Suprapubic skin (tissue), 4 donors: Measurements from ENCODE around the gene DDIT3. TPM values are rescaled to one million over a fixed set of nuclear protein-coding genes. Genes with fewer than 3 reads are reported as not detected.
"Not testable (repeated sequence)": the region's sequence is repeated elsewhere in the genome, so short reads cannot be mapped to it uniquely, and the experiment has no call there.

Experiments
- DNase-seq, 2 donors: peaks; one replicate each; pipeline ENCODE4 v3.0.0-alpha.2; 2019; ENCODE audit warnings: low spot score in 2 of 2
- H3K27ac ChIP-seq: fragments of 200-600 bp; sonication (generic); one replicate; pipeline ENCODE4 v1.5.1; 2019
- H3K27me3 ChIP-seq: fragments of 200-600 bp; sonication (generic); one replicate; pipeline ENCODE4 v1.5.1; 2019
- H3K36me3 ChIP-seq: fragments of 200-600 bp; sonication (generic); one replicate; pipeline ENCODE4 v1.5.1; 2019
- H3K4me1 ChIP-seq: fragments of 200-600 bp; sonication (generic); one replicate; pipeline ENCODE4 v1.5.1; 2019
- H3K4me3 ChIP-seq: fragments of 200-600 bp; sonication (generic); one replicate; pipeline ENCODE4 v1.5.1; 2019; ENCODE audit warnings: mild to moderate bottlenecking
- H3K9me3 ChIP-seq: fragments of 200-600 bp; sonication (generic); one replicate; pipeline ENCODE4 v1.5.1; 2019
- CTCF ChIP-seq, 2 donors: fragments of 200-600 bp in 1 of 2; fragments of 450-650 bp in 1 of 2; sonication (generic) in 1 of 2; IDR thresholded peaks; one replicate each; pipeline ENCODE4 v1.5.1; 2016 to 2019; ENCODE audit warnings: antibody characterized with exemption in 2 of 2, mild to moderate bottlenecking in 1 of 2, moderate library complexity in 1 of 2
- EP300 ChIP-seq: sonication (generic); formaldehyde crosslinking; IDR thresholded peaks from one replicate; pipeline ENCODE4 v1.6.1; 2017; ENCODE audit warnings: antibody characterized with exemption
- POLR2A ChIP-seq, 2 donors: fragments of 450-650 bp; IDR thresholded peaks; one replicate each; pipeline ENCODE4 v1.6.1; 2017; ENCODE audit warnings: antibody characterized with exemption in 2 of 2, mild to moderate bottlenecking in 2 of 2, moderate library complexity in 2 of 2
- POLR2AphosphoS5 ChIP-seq, 3 donors: sonication (generic); formaldehyde crosslinking; IDR thresholded peaks; one replicate each; pipeline ENCODE4 v1.6.1; 2017; ENCODE audit warnings: antibody characterized with exemption in 3 of 3
- WGBS: methylation state at CpG from one replicate; pipeline ENCODE4 v1.1.5; 2018; 5-methylcytosine and 5-hydroxymethylcytosine counted together
- total RNA-seq, 4 donors: library from RNA; depleted of rRNA; stranded (reverse); fragments of >200 nt; gene quantifications; one replicate each; pipeline ENCODE4 v1.1.0, GENCODE V29; 2016

Gene DDIT3
- total RNA-seq, 4 donors from 2014 or later = 8.1 to 33.6 (median 14.4) TPM

DNA sequence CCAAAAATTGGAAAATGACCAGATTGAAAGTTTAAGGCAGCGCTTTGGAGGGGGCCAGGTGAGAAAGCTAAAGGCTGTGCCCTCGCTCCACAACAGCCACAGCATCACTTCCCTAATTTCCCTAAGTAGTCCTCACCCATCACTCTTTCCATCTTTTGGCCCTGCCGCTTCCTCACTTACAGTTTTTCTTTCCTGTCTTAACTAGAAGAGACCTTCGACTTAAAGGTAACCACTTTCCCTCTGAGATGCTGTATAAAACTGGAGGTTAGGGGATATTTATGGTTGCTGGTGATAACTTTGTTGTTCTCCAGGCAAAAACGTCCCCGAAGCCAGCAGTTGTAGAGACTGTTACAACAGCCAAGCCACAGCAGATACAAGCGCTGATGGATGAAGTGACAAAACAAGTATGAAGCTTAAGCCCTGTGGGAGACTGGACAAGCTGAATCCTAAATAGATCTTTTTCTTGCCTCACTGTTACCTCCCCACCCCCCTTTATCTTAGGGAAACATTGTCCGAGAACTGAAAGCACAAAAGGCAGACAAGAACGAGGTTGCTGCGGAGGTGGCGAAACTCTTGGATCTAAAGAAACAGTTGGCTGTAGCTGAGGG, 4.3 kb downstream of the DDIT3 start:
- Histone ChIP-seq H3K9me3 (no peaks in the 10 kb centered on the region), H3K27ac (no peak overlapping the region), H3K27me3 (no peaks in the 10 kb centered on the region), H3K36me3 (peaks cover 64% of the 10 kb centered on the region), H3K4me3 (no peak overlapping the region), H3K4me1 (peaks cover 33% of the 10 kb centered on the region)
- 85% methylated on average over 11 of the region's 11 CpGs for WGBS
- no peak for DNase-seq
- TF ChIP-seq POLR2AphosphoS5 (IDR thresholded peaks at IDR 0.05) (no peak), CTCF (IDR thresholded peaks at IDR 0.05) (no peak), POLR2A (IDR thresholded peaks at IDR 0.05) (no peak), EP300 (no peak)

GRCh38 chr12:57515408-57515933, 4.8 kb downstream of the DDIT3 start:
- TF ChIP-seq POLR2AphosphoS5 (IDR thresholded peaks at IDR 0.05) = no peak
- no peak for TF ChIP-seq POLR2A (IDR thresholded peaks at IDR 0.05)
- TF ChIP-seq CTCF (IDR thresholded peaks at IDR 0.05) = no peak
- no peak for TF ChIP-seq EP300
- H3K27me3 ChIP-seq = no peaks in the 10 kb centered on the region
- peaks cover 68% of the 10 kb centered on the region for H3K36me3 ChIP-seq
- 48% methylated on average over 3 of the region's 3 CpGs for WGBS
- no peak overlapping the region for H3K4me3 ChIP-seq
- no peak overlapping the region for H3K27ac ChIP-seq
- peaks cover 30% of the 10 kb centered on the region for H3K4me1 ChIP-seq
- no peak for DNase-seq
- no peaks in the 10 kb centered on the region for H3K9me3 ChIP-seq

GRCh38 chr12:57514720-57515407, 5.5 kb downstream of the DDIT3 start:
- 81% methylated on average over 8 of the region's 9 CpGs for WGBS
- peaks cover 30% of the 10 kb centered on the region for H3K4me1 ChIP-seq
- H3K36me3 ChIP-seq = peaks cover 74% of the 10 kb centered on the region
- H3K27ac ChIP-seq = no peak overlapping the region
- no peak for DNase-seq
- H3K4me3 ChIP-seq = no peak overlapping the region
- H3K27me3 ChIP-seq = no peaks in the 10 kb centered on the region
- no peaks in the 10 kb centered on the region for H3K9me3 ChIP-seq
- no peak for TF ChIP-seq EP300
- TF ChIP-seq CTCF (IDR thresholded peaks at IDR 0.05) = no peak
- TF ChIP-seq POLR2A (IDR thresholded peaks at IDR 0.05) = no peak
- TF ChIP-seq POLR2AphosphoS5 (IDR thresholded peaks at IDR 0.05) = no peak

DNA sequence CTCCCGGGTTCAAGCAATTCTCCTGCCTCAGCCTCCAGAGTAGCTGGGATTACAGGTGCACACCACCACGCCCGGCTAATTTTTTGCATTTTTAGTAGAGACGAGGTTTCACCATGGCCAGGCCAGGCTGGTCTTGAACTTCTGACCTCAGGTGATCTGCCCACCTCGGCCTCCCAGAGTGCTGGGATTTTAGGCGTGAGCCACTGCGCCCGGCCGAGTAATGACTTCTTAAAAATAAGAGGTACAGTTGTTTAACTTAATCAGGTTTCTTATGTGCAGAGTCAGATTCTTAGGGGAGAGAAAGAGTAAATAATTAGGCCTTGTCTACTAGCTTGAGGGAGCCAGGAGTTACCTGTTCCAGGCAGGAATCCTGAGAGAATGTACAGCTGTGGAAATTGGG, 6.1 kb downstream of the DDIT3 start:
- DNase-seq, H3K27me3 ChIP-seq, H3K9me3 ChIP-seq, H3K4me3 ChIP-seq, H3K27ac ChIP-seq: not testable (repeated sequence)
- WGBS = 98% methylated on average over 9 of the region's 9 CpGs
- peaks cover 25% of the 10 kb centered on the region for H3K4me1 ChIP-seq
- H3K36me3 ChIP-seq = peaks cover 79% of the 10 kb centered on the region

GRCh38 chr12:57513677-57514076, 6.6 kb downstream of the DDIT3 start:
- WGBS = 95% methylated on average over 6 of the region's 6 CpGs
- not testable (repeated sequence) for H3K27me3 ChIP-seq, H3K9me3 ChIP-seq, H3K27ac ChIP-seq, DNase-seq, H3K4me3 ChIP-seq
- H3K4me1 ChIP-seq = peaks cover 19% of the 10 kb centered on the region
- peaks cover 82% of the 10 kb centered on the region for H3K36me3 ChIP-seq

DNA sequence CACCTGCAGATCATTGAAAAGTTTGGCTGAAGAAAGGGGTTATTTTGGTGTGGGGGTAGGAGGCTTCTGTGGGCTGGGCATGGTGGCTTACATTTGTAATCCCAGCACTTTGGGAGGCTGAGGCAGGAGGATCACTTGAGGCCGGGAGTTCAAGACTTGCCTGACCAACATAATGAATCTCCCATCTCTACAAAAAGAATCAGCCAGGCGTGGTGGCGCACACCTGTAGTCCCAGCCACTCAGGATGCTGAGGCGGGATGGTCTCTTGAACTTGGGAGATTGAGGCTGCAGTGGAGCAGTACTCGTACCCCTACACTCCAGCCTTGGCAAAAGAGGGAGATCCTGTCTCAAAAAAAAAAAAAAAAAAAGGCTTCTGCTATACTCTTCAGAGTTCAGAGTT, 7.0 kb downstream of the DDIT3 start:
- DNase-seq = no peak
- peaks cover 82% of the 10 kb centered on the region for H3K36me3 ChIP-seq
- H3K27me3 ChIP-seq = no peaks in the 10 kb centered on the region
- H3K4me1 ChIP-seq = peaks cover 15% of the 10 kb centered on the region
- H3K4me3 ChIP-seq = no peak overlapping the region
- no peak for TF ChIP-seq POLR2AphosphoS5 (IDR thresholded peaks at IDR 0.05)
- TF ChIP-seq POLR2A (IDR thresholded peaks at IDR 0.05) = no peak
- TF ChIP-seq CTCF (IDR thresholded peaks at IDR 0.05) = no peak
- TF ChIP-seq EP300 = no peak
- H3K9me3 ChIP-seq = no peaks in the 10 kb centered on the region
- WGBS = 95% methylated on average over 5 of the region's 5 CpGs
- no peak overlapping the region for H3K27ac ChIP-seq
